ENCODE measurements around the gene PIP5K1C.

PIP5K1C gene

GRCh38 chr19:3609779-3610719 is 90.2 kb downstream of the PIP5K1C start:
- no peak for DNase-seq (ENCODE audit: low read depth)

DNA sequence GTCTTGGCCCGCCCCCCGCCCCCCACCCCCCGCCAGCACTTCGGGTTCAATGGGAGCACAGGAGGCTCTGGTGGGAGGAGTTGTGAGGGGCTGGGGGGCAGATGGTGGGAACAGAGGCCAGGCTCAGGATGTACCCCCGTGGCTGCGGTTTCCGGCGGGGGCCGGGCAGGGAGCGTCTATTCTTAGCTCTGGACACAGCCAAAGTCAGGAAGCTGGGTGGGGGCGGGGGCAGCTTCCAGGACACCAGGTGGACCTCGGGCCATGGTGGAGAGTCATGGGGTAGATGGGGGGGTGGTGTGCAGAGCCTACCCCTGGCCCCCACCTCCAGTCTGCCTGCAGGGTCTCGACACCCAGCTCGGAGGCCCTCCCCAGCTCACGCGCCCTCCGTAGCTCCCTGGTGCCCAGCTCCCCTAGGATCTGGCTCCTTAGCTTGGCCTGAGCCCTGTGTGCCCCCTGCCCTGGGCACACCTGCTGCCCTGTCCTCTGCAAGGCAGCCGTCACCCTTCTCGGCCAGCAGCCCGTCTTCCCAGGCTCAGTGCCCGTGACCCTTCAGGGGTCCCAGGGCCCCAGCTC is 91.4 kb downstream of the PIP5K1C start:
- no peak for DNase-seq (ENCODE audit: low read depth)

GRCh38 chr19:3608079-3608641 is 92.1 kb downstream of the PIP5K1C start:
- no peak for DNase-seq (ENCODE audit: low read depth)

- DNase-seq (ENCODE audit: low read depth) = no peak
Observed at GRCh38 chr19:3607303-3608078, 92.8 kb downstream of the PIP5K1C start.

DNA sequence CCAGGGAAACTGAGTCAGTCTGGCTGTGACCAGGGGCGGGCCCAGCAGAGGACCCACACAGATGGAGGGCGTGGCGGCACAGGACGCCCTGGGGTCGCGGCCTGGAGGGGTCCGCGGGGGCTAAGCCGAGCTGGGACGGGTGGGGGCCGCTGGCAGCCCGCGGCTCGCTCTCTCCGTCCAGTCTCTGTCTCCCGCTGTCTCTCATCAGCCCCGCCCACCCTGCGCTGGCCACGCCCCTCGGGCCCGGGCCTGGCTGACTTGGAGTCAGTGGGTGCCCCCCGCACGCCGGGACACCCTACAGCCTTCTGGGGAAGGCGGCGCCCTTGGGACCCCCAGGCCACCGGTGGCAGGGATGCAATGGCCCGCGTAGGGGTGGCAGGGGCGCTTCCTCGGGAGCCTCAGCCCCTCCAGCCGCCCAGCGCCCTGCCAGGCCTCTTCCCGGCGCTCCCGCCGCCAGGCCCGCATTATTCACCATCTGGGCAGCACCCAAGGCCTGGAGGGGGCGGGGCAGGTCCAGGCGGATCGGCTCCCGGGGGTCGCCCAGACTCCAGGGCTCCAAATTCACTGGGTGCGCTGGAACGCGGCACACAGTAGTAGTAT is 93.5 kb downstream of the PIP5K1C start, which contains the start of gene TBXA2R:
TSS of gene TBXA2R (minus strand) at position 186 of the 600 bp plus-strand sequence. CDS start 6,241 bp downstream, outside the sequence.
- DNase-seq (ENCODE audit: low read depth) = peak; percentile 67

GRCh38 chr19:3606174-3606689 is 94.0 kb downstream of the PIP5K1C start:
- DNase-seq (ENCODE audit: low read depth) = no peak

DNA sequence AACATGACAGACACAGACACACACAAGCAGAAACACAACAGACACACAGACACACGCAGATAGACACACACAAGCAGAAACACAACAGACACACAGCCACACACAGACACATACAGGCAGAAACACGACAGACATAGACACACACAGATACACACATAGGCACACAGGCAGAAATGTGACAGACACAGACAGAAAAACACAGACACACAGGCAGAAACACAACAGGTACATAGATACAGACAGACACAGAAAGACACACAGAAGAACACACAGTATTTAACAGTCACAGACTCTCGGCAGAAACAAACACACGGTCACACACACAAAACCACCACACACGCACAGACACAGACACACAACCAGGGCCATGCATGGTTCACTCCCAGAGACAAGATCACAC is 94.5 kb downstream of the PIP5K1C start:
- DNase-seq (ENCODE audit: low read depth) = no peak

GRCh38 chr19:3605361-3605760 is 94.9 kb downstream of the PIP5K1C start:
- no peak for DNase-seq (ENCODE audit: low read depth)

- peak; percentile 15 for DNase-seq (ENCODE audit: low read depth)
Observed at GRCh38 chr19:3604987-3605343, 95.3 kb downstream of the PIP5K1C start.

GRCh38 chr19:3604227-3604986 is 95.9 kb downstream of the PIP5K1C start:
- DNase-seq (ENCODE audit: low read depth) = no peak

GRCh38 chr19:3603121-3603811 is 97.0 kb downstream of the PIP5K1C start:
- no peak for DNase-seq (ENCODE audit: low read depth)

GRCh38 chr19:3601021-3601420 is 99.2 kb downstream of the PIP5K1C start:
- DNase-seq (ENCODE audit: low read depth) = no peak

GRCh38 chr19:3599776-3600187 is 100.5 kb downstream of the PIP5K1C start:
- DNase-seq (ENCODE audit: low read depth) = no peak

GRCh38 chr19:3595521-3596061 is 104.7 kb downstream of the PIP5K1C start:
- DNase-seq (ENCODE audit: low read depth) = no peak

DNA sequence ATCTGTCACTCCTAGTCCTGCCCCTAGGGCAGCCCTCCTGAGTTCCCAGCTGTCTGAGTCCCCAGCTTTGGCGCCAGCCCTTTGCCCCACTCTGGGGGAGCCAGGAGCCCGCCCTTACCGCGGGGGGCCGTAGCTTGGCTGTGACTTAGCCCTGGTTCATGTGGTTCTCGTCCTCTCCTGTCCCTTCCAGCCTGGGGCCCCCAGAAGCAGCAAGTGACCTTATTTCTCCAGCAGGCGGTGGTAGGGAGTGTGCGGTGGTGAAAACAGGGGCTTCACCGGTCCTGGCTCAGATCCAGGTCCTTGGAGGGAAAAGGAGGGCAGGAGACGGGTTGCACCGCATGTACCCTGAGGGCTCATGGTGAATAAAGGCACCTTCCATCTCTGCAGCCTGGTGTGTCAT is 107.1 kb downstream of the PIP5K1C start:
- no peak for DNase-seq (ENCODE audit: low read depth)

GRCh38 chr19:3591876-3592613 is 108.2 kb downstream of the PIP5K1C start:
- DNase-seq (ENCODE audit: low read depth) = no peak

DNA sequence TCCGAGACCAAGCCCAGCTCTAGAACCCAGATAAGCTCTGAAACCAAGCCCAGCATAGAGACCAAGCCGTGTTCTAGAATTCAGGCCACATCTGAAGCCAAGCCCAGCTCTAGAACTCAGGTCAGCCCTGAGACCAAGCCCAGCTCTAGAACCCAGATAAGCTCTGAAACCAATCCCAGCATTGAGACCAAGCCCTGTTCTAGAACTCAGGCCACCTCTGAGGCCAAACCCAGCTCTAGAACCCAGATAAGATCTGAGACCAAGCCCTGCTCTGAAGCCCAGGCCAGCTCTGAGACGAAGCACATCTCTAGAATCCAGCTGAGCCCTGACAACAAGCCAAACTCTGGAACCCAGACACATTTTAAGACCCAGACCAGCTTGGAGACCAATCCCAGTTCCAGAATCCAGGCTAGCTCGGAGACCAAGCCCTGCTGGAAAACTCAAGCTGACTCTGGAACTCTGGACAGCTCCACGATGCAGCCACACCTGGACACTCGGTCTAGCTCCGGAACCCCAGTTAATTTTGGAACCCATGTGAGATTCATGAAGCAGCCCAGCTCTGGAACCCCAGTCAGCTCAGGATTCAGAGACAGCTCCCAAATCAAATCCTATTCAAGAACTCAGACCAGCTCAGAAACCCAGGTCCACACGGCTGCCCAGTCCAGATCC is 109.1 kb downstream of the PIP5K1C start:
- no peak for DNase-seq (ENCODE audit: low read depth)

DNA sequence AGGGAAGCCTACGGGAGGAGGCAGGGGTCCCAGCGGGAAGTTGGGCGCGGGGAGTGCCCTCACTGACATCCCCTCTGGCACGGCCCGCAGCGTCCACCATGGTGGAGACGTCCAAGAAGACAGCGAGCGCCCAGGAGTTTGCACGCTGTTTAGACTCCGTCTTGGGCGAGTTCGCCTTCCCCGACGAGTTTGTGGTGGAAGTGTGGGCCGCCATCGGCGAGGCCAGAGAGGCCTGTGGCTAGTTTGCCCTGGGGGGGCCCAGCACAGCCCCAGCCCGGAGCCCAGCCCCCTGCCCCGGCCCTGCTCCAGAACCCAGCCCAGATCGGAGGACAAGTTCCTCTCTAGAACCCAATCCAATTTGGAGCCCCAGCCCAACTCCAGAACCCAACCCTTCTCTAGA is 110.3 kb downstream of the PIP5K1C start:
- DNase-seq (ENCODE audit: low read depth) = no peak

- DNase-seq (ENCODE audit: low read depth) = no peak
Observed at GRCh38 chr19:3589439-3589838, 110.8 kb downstream of the PIP5K1C start.

All from stimulated activated CD8-positive, alpha-beta memory T cell treated with anti-CD3 and anti-CD28 coated beads, Interleukin-4, amount 100 ng/mL, for 24 hours (primary cell).